Activated T-cell treated with anti-CD3 and anti-CD28 coated beads, Interleukin-2, amount 50 U/mL, for 72 hours (primary cell): ENCODE data around the gene BICC1. TPM values are rescaled to one million over a fixed set of nuclear protein-coding genes. Genes with fewer than 3 reads are reported as not detected.

Source experiments
- ATAC-seq, 2 donors: fragments of 150-1000 bp; cut with Tn5 transposase; replicated peaks in 1 of 2; 2 replicates each; pipeline ENCODE4 v1.10.0; 2021; ENCODE audit warnings: moderate library complexity in 2 of 2, mild to moderate bottlenecking in 1 of 2
- DNase-seq, 2 donors: peaks; one replicate each; pipeline ENCODE4 v3.0.0; 2021 to 2022; ENCODE audit warnings: mixed read lengths in 1 of 2
- H3K27ac Mint-ChIP-seq: one replicate; pipeline ENCODE4 v1.8.0; 2022; ENCODE audit warnings: mild to moderate bottlenecking, moderate library complexity, mixed read lengths
- H3K27me3 Mint-ChIP-seq: one replicate; pipeline ENCODE4 v1.8.0; 2022; ENCODE audit warnings: low read depth, mixed read lengths
- H3K36me3 Mint-ChIP-seq, 2 donors: one replicate each; pipeline ENCODE4 v1.8.0; 2022; ENCODE audit warnings: mixed read lengths in 2 of 2, mild to moderate bottlenecking in 1 of 2; ENCODE audit not compliant: insufficient read depth in 2 of 2
- H3K4me1 Mint-ChIP-seq: one replicate; pipeline ENCODE4 v1.8.0; 2022; ENCODE audit warnings: low read depth, mixed read lengths
- H3K4me3 Mint-ChIP-seq, 2 donors: one replicate each; pipeline ENCODE4 v1.8.0; 2022; ENCODE audit warnings: mild to moderate bottlenecking in 2 of 2, mixed read lengths in 2 of 2, moderate library complexity in 2 of 2
- H3K9me3 Mint-ChIP-seq, 2 donors: one replicate each; pipeline ENCODE4 v1.8.0; 2022; ENCODE audit warnings: mixed read lengths in 2 of 2
- total RNA-seq, 2 donors: library from RNA; stranded (reverse); gene quantifications; one replicate each; pipeline ENCODE4 v1.2.3, GENCODE V29; 2022

The BICC1 gene
- total RNA-seq, 2 donors from 2014 or later = not detected

GRCh38 chr10:58725901-58726300 lies 213.2 kb downstream of the BICC1 start:
- Mint-ChIP-seq H3K36me3 (no peaks in the 10 kb centered on the region), H3K4me1 (no peaks in the 10 kb centered on the region), H3K27ac (no peak overlapping the region), H3K4me3 (no peak overlapping the region), H3K27me3 (no peaks in the 10 kb centered on the region), H3K9me3 (peaks cover 0 to 2% of the 10 kb centered on the region in 2 donors)
- ATAC-seq = no peak
- DNase-seq = no peak

- H3K27ac Mint-ChIP-seq = no peak overlapping the region
- no peak for DNase-seq
- no peaks in the 10 kb centered on the region for H3K27me3 Mint-ChIP-seq
- H3K4me3 Mint-ChIP-seq = no peak overlapping the region
- no peak for ATAC-seq
- no peaks in the 10 kb centered on the region for H3K36me3 Mint-ChIP-seq
- H3K4me1 Mint-ChIP-seq = no peaks in the 10 kb centered on the region
- peaks cover 3 to 8% of the 10 kb centered on the region in 2 donors for H3K9me3 Mint-ChIP-seq
Measured at GRCh38 chr10:58727633-58728032, 215.0 kb downstream of the BICC1 start.

GRCh38 chr10:58731276-58731675 lies 218.6 kb downstream of the BICC1 start:
- no peaks in the 10 kb centered on the region for H3K27me3 Mint-ChIP-seq
- no peaks in the 10 kb centered on the region for H3K4me1 Mint-ChIP-seq
- no peak overlapping the region for H3K27ac Mint-ChIP-seq
- no peak for ATAC-seq
- H3K36me3 Mint-ChIP-seq = no peaks in the 10 kb centered on the region
- no peak overlapping the region for H3K4me3 Mint-ChIP-seq
- peaks cover 3 to 8% of the 10 kb centered on the region in 2 donors for H3K9me3 Mint-ChIP-seq
- DNase-seq = no peak

GRCh38 chr10:58733436-58733835 lies 220.8 kb downstream of the BICC1 start:
- Mint-ChIP-seq H3K9me3 (peaks cover 3 to 8% of the 10 kb centered on the region in 2 donors), H3K36me3 (no peaks in the 10 kb centered on the region), H3K4me3 (no peak overlapping the region), H3K4me1 (no peaks in the 10 kb centered on the region), H3K27me3 (no peaks in the 10 kb centered on the region), H3K27ac (no peak overlapping the region)
- ATAC-seq = no peak
- DNase-seq = no peak

- ATAC-seq (no peak), DNase-seq (no peak)
- H3K4me3 Mint-ChIP-seq = no peak overlapping the region
- no peaks in the 10 kb centered on the region for H3K4me1 Mint-ChIP-seq
- H3K9me3 Mint-ChIP-seq = peaks cover 3 to 8% of the 10 kb centered on the region in 2 donors
- H3K36me3 Mint-ChIP-seq = no peaks in the 10 kb centered on the region
- no peaks in the 10 kb centered on the region for H3K27me3 Mint-ChIP-seq
- H3K27ac Mint-ChIP-seq = no peak overlapping the region
Measured at GRCh38 chr10:58734116-58734515, 221.4 kb downstream of the BICC1 start.

GRCh38 chr10:58734664-58735063 lies 222.0 kb downstream of the BICC1 start:
- Mint-ChIP-seq H3K36me3 (no peaks in the 10 kb centered on the region), H3K27me3 (no peaks in the 10 kb centered on the region), H3K27ac (no peak overlapping the region), H3K4me1 (no peaks in the 10 kb centered on the region), H3K9me3 (peaks cover 3 to 8% of the 10 kb centered on the region in 2 donors), H3K4me3 (no peak overlapping the region)
- ATAC-seq = no peak
- no peak for DNase-seq

GRCh38 chr10:58735087-58735486 lies 222.4 kb downstream of the BICC1 start:
- DNase-seq = no peak
- Mint-ChIP-seq H3K4me1 (no peaks in the 10 kb centered on the region), H3K4me3 (no peak overlapping the region)

GRCh38 chr10:58740620-58741369 lies 228.1 kb downstream of the BICC1 start:
- Mint-ChIP-seq H3K4me3 (no peak overlapping the region), H3K9me3 (no peaks in the 10 kb centered on the region), H3K4me1 (no peaks in the 10 kb centered on the region), H3K27me3 (no peaks in the 10 kb centered on the region), H3K36me3 (no peaks in the 10 kb centered on the region), H3K27ac (no peak overlapping the region)
- DNase-seq (no peak), ATAC-seq (no peak)

More at GRCh38 chr10:58735087-58735486, 222.4 kb downstream of the BICC1 start:
- no peaks in the 10 kb centered on the region for H3K36me3 Mint-ChIP-seq
- H3K9me3 Mint-ChIP-seq = peaks cover 3 to 6% of the 10 kb centered on the region in 2 donors
- no peak overlapping the region for H3K27ac Mint-ChIP-seq
- no peak for ATAC-seq
- no peaks in the 10 kb centered on the region for H3K27me3 Mint-ChIP-seq

GRCh38 chr10:58741673-58742072 lies 229.0 kb downstream of the BICC1 start:
- Mint-ChIP-seq H3K27ac (no peak overlapping the region), H3K4me1 (no peaks in the 10 kb centered on the region), H3K27me3 (no peaks in the 10 kb centered on the region), H3K4me3 (no peak overlapping the region), H3K9me3 (no peaks in the 10 kb centered on the region), H3K36me3 (no peaks in the 10 kb centered on the region)
- DNase-seq (no peak), ATAC-seq (no peak)

- Mint-ChIP-seq H3K9me3 (no peaks in the 10 kb centered on the region), H3K4me1 (no peaks in the 10 kb centered on the region), H3K27me3 (no peaks in the 10 kb centered on the region), H3K36me3 (no peaks in the 10 kb centered on the region), H3K4me3 (no peak overlapping the region), H3K27ac (no peak overlapping the region)
- DNase-seq (no peak), ATAC-seq (no peak)
Measured at GRCh38 chr10:58742141-58742540, 229.5 kb downstream of the BICC1 start.

- Mint-ChIP-seq H3K9me3 (no peaks in the 10 kb centered on the region), H3K27ac (no peak overlapping the region), H3K4me3 (no peak overlapping the region), H3K27me3 (no peaks in the 10 kb centered on the region), H3K36me3 (no peaks in the 10 kb centered on the region), H3K4me1 (no peaks in the 10 kb centered on the region)
- ATAC-seq (no peak), DNase-seq (no peak)
Measured at GRCh38 chr10:58743466-58744115, 230.9 kb downstream of the BICC1 start.

- Mint-ChIP-seq H3K27ac (no peak overlapping the region), H3K4me1 (no peaks in the 10 kb centered on the region), H3K9me3 (no peaks in the 10 kb centered on the region), H3K4me3 (no peak overlapping the region), H3K27me3 (no peaks in the 10 kb centered on the region), H3K36me3 (no peaks in the 10 kb centered on the region)
- ATAC-seq = no peak
- DNase-seq = no peak
Measured at GRCh38 chr10:58746474-58747185, 234.0 kb downstream of the BICC1 start.

GRCh38 chr10:58747687-58748086 lies 235.0 kb downstream of the BICC1 start:
- Mint-ChIP-seq H3K4me1 (no peaks in the 10 kb centered on the region), H3K27ac (no peak overlapping the region), H3K9me3 (no peaks in the 10 kb centered on the region), H3K36me3 (no peaks in the 10 kb centered on the region), H3K27me3 (no peaks in the 10 kb centered on the region), H3K4me3 (no peak overlapping the region)
- DNase-seq (no peak), ATAC-seq (no peak)
